Measurements from ENCODE around the gene CCIN.
A peak's percentile ranks its signal among the peaks of the same experiment; 100 is the strongest.
"Not testable (repeated sequence)": the region's sequence is repeated elsewhere in the genome, so short reads cannot be mapped to it uniquely, and the experiment has no call there.

Gene CCIN

GRCh38 chr9:36141288-36141687 lies 27.9 kb upstream of the CCIN start:
- DNase-seq, result no peak

DNA sequence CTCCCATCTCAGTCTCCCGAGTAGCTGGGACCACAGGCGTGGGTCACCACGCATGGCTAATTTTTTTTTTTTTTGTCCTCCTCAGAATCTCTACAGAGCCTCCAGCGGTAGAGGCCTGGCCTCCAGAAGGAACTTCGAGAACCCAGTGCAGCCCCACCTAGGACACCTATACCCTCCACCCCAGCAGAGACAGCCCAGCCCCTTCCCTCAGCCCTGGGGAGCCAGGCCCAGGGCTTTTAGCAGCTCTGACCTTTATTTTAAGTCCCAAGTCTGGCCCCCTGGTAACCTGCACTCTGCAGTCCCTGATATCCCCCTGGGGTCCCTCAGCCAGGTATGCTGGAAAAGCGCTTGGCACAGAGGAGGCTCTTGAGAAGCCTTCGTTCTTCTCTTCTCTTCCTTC lies 27.4 kb upstream of the CCIN start:
- no peak for DNase-seq

DNA sequence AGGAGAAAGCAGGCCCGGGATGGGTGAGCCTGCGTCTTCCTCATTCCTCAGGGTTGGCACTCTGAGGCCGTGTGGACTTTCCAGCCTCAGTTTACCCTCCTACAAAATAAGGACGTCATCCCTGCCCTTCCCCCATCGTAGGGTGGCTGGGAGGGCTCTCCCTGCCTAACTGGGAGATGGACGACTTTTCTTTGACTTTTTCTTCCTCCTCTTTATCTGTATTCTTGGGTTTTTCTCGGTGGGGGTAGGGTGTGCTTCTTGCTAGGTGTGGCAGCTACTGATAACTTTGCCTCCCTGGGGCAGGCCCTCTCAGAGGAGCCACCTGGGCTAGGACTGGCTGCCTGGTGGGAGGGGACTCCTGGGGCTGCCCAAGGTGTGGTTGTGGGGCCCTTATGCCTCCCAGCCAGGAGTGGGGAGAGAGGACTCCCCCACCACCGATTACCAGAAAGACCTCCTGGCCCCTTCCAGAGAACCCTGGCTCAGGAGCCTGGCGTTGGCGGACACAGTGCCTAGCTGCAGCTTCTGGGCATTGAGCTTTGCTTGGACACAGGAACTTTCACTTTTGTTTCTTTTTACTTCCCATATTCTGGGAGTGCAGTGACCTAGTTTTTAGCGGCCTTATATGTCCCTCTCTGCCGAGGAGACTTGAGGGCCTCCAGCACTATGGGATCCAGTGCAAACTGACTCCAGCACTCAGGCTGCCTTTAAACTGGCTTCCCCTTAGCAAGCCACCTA lies 26.5 kb upstream of the CCIN start:
- no peak for DNase-seq

DNA sequence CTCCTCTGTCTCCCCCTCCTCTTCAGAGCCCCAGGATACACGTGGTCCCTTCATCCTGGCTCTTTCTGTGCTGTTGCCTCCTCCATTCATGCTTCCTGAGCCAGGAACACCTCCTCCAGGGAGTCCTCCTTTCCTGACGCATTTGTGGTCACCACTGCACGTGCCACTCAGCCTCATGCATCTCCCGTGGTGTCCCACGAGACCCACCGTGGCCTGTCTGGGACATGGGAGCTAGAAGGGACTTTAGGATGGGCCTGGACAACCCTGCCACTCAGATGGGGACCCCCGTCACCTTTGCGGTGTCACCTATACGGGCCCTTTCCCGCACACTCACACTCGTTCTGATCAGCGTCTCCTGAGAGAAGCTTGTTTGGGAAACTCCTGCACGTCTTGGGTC lies 25.9 kb upstream of the CCIN start:
- DNase-seq, result no peak

GRCh38 chr9:36144309-36145232 lies 24.6 kb upstream of the CCIN start:
- peak; percentile 37 for DNase-seq

DNA sequence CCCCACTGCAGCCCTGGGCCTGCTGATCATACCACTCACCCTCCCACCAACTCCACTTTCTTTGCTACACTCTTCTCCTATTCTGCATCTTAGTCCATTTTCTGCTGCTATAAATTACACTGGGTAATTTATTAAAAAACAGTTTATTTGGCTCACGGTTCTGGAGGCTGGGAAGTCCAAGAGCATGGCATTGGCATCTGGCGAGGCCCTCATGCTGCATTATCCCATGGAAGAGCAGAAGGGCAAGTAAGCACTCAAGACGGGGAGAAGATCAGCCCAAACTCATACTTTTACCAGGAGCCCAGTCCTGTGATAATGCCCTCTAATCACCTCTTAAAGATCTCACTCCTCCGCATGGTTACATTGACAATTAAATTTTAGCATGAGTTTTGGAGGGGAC lies 23.2 kb upstream of the CCIN start:
- DNase-seq, result no peak

DNA sequence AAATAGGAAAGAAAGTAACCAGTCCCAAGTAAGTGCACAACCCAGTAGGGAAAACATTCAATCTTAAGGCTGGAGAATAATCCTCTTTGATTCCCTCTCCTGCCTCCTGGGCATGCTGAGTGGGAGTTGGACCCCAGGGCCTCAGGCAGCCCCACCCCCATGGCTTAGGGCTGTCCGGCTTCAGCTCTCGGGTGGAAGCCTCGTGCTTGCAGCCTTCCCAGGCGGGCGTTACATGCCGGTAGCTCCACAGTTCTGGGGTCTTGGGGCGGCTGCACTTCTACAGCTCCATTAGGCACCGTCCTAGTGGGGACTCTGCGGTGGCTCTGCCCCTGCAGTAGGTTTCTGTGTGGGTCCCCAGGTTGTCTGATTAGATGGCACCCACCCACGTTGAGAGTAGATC lies 22.5 kb upstream of the CCIN start:
- DNase-seq, result no peak

DNA sequence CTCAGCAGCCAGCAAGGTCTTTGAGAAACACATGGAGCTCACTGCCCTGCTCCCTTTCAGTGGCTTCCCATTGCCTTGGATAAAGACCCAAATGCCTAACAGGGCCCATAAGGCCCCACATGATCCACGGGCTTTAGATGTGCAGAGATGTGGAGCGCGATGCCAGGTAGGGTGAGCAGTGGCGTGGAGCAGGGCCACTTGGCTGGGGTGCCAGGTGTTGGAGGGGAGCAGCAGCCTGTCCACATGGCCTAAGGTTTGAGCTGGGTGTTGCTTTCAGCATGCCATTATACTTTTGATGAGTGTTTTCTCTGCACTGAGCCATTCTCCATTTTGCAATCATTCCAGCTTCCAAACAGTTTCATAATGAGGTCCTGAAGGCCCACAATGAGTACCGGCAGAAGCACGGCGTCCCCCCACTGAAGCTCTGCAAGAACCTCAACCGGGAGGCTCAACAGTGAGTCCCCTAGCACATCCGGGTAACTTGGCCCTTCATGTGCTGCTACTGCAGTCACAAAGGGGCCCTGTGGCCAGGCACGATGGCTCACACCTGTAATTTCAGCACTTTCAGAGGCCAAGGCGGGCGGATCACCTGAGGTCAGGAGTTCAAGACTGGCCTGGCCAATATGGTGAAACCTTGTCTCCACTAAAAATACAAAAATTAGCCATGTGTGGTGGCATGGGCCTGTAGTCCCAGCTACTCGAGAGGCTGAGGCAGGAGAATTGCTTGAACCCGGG lies 21.6 kb upstream of the CCIN start:
- DNase-seq, result no peak

GRCh38 chr9:36148311-36149051 lies 20.7 kb upstream of the CCIN start:
- DNase-seq, result peak; percentile 83

GRCh38 chr9:36149197-36149596 lies 20.0 kb upstream of the CCIN start:
- DNase-seq, result no peak

GRCh38 chr9:36150574-36151315 lies 18.4 kb upstream of the CCIN start:
- no peak for DNase-seq

DNA sequence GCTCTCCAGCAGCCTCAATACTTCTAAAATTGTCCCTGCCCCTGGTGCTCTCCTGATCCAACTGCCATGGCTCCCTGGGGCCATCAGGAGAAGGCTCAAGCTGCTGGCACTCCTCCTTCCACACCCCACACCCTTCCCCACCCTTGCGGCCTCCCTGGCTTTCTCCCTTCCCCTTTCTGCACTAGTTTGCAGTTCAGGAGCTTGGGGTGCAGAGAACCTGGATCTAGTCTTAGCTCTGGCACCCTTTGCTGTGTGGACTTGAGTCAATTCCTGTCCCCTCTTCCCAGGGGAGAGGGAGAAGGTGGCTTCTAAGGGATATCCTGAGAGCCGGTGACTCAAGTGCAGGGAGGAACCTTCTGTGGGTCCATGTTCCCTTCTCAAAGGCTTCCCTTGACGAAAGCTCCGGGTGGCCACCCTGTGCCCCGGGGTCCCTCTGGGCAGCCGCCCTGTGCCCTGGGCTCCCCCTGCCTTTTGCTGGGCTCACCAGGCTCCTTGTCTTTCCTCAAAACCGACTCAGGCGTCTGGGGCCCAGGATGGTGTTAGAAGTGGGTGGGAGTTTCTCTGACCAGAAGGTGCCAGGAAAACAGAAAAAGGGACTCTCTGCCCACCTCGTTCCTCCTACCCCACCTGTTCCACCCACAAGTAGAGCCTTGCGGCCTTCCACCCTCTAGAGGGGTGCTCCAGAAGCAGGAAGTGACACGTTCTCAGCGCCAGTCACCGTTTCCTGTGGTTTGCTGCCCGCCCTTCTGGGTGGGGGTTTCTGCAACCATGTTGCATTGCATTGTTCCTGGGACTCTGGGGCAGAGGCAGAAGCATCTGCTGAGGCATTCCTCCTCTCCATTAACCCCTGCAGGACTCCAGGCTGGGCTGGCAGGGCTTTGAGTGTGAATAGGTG lies 17.6 kb upstream of the CCIN start:
- DNase-seq, result peak; percentile 89

- no peak for DNase-seq
These were observed 16.3 kb upstream of the CCIN start for GRCh38 chr9:36152741-36153438.

GRCh38 chr9:36153746-36154145 lies 15.4 kb upstream of the CCIN start:
- no peak for DNase-seq

- no peak for DNase-seq
These were observed 14.7 kb upstream of the CCIN start for GRCh38 chr9:36154331-36154952.

DNA sequence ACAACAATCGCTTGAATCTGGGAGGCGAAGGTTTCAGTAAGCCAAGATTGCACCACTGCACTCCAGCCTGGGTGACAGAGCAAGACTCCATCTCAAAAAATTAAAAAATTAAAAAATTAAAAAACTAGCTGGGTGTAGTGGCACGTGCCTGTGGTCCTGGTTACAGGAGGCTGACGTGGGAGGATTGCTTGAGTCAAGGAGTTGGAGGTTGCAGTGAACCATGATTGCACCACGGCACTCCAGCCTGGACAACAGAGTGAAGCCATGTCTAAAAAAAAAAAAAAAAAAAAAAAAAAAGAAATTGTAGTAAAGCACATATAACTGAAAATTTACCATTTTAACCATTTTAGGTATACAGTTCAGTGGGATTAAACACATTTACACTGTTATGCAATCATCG lies 13.1 kb upstream of the CCIN start:
- DNase-seq, result no peak

GRCh38 chr9:36158122-36158521 lies 11.1 kb upstream of the CCIN start:
- no peak for DNase-seq

DNA sequence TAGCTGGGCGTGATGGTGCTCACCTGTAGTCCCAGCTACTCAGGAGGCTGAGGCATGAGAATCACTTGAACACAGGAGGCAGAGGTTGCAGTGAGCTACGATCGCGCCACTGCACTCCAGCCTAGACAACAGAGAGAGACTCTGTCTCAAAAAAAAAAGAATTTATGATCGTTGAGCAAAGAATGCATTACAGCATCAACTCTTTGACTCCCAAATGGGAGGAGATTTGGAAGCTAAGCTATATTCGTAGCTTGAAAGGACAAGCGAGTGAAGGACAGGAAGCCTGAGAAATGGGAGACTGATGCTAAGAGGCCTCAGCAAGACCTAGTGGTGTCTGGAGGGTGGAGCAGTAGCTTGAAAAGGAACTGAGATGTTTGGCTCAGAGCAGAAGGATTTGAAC lies 10.3 kb upstream of the CCIN start:
- DNase-seq, result no peak

- not testable (repeated sequence) for DNase-seq
These were observed 9.7 kb upstream of the CCIN start for GRCh38 chr9:36159509-36159908.

DNA sequence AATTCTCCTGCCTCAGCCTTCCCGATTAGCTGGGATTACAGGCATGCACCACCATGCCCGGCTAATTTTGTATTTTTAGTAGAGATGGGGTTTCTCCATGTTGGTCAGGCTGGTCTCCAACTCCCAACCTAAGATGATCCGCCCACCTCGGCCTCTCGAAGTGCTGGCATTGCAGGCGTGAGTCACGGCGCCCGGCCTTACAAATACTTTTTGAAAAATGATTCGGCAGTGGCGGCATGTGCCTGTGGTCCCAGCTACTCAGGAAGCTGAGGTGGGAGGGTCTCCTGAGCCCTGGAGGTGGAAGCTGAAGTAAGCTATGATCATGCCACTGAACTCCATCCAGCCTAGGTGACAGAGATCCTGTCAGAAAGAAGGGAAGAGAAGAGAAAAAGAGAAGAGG lies 9.1 kb upstream of the CCIN start:
- not testable (repeated sequence) for DNase-seq

All from CD4-positive, alpha-beta T cell treated with Interleukin-6 for 4 hours (primary cell).